ENCODE measurements around the gene USP7.
"Not testable (repeated sequence)": the region's sequence is repeated elsewhere in the genome, so short reads cannot be mapped to it uniquely, and the experiment has no call there.

USP7 gene

DNA sequence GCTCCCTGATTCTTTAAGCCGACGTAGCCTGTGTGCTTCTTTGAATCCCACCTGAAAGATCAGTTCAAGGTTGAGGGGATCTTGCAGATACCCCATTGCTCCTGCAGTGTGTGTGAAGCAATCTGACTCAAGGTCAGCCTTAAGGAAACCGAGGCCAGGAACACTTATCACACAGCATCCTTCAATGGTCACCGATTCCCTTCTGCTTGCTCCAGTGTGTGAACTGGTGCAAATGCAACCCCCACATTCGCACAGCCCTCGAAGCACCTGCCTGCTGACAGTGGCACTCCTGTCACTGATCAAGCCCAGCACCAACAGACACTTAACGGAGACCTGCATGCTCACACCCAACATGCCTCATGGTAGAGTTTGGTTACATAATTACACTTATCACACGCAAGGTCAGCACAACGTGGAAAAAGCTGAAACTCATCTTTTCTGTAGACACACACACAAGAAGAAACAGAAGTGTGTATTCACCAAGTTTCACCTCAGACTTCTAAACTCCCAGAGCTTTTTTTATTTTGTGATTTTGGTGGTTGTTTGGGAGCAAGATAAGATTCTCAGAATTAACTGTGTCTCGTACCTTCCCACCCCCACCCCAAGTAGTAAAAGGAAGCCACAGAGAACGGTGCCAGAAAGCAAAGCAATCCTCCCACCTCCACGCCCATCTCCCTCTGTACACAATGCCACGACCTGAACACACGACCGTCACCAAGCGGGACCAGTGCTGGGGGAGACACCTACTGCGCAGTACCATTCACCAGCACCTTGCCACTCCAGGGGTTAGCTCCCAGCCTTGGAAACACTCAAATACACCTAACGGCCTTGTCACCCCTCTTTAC, 44.4 kb downstream of the USP7 start:
- TF ChIP-seq POLR2A (IDR thresholded peaks at IDR 0.05; ENCODE audit: low read depth, low read length), result no peak
- no peak for DNase-seq (ENCODE audit: insufficient read length, low spot score)
- no peak for FAIRE-seq

DNA sequence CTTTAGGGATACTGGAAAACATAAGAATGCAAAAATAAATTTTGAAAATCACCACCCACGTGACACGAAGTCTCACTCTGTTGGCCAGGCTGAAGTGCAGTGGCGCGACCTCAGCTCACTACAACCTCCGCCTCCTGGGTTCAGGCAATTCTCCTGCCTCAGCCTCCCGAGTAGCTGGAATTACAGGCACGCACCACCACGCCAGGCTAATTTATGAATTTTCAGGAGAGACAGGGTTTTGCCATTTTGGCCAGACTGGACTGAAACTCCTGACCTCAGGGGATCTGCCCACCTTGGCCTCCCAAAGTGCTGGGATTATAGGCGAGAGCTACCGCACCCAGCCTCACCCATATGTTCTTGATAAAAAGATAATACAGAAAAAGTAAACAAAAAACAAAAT, 46.4 kb downstream of the USP7 start:
- FAIRE-seq, result not testable (repeated sequence)

GRCh38 chr16:8916541-8917225, 47.0 kb downstream of the USP7 start:
- no peak for TF ChIP-seq POLR2A (IDR thresholded peaks at IDR 0.05; ENCODE audit: low read depth, low read length)
- no peak for FAIRE-seq
- no peak for DNase-seq (ENCODE audit: insufficient read length, low spot score)

More for the DNA sequence above, 46.4 kb downstream of the USP7 start:
- DNase-seq (ENCODE audit: insufficient read length, low spot score), result not testable (repeated sequence)

DNA sequence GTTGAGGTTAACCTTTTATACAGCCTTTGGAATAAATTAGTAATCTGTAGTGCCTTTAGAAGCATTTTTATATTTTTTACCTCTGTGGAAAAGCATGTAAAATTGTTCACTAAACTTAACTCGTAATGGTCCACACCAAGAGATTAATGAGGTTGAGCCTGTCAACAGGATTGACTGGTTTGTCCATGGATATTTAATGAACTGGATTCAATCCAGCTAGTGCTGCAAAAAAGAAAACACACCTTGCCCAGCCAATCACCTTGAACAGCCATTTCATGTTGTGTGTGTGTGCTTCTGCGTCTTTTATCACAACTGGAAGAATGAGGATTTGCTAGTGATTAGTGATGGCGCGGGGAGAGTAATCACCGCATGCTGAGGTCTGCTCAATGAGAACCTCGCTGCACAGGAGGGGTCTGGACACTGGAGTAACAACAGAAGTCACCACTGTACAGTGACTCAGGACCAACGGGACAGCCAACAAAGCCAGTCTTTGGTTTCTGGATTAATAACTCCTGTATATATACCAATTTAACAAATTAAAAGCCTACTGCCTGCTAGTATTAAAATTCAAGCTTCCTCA, 47.9 kb downstream of the USP7 start:
- DNase-seq (ENCODE audit: insufficient read length, low spot score) (no peak), FAIRE-seq (no peak)
- no peak for TF ChIP-seq POLR2A (IDR thresholded peaks at IDR 0.05; ENCODE audit: low read depth, low read length)

- DNase-seq (ENCODE audit: insufficient read length, low spot score), result no peak
Observed at GRCh38 chr16:8914098-8914497, 49.6 kb downstream of the USP7 start.

DNA sequence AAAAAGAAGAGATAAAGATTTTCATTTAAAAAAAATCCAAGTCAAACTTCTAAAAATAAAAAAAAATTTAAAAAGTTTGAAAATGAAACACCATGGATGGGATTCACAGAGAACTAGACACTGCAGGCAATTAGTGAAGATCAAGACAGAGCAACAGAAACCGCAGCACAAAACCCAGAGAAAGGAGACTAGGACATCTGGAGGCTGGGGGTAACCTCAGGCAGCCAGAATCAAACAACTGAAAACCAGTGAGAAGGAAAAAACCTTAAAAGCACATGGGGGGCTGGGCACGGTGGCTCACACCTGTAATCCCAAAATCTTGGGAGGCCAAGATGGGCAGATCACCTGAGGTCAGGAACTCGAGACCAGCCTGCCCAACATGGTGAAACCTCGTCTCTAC, 50.9 kb downstream of the USP7 start:
- no peak for FAIRE-seq
- no peak for TF ChIP-seq POLR2A (IDR thresholded peaks at IDR 0.05; ENCODE audit: low read depth, low read length)
- DNase-seq (ENCODE audit: insufficient read length, low spot score), result no peak

More at GRCh38 chr16:8914098-8914497, 49.6 kb downstream of the USP7 start:
- no peak for TF ChIP-seq POLR2A (IDR thresholded peaks at IDR 0.05; ENCODE audit: low read depth, low read length)
- no peak for FAIRE-seq

DNA sequence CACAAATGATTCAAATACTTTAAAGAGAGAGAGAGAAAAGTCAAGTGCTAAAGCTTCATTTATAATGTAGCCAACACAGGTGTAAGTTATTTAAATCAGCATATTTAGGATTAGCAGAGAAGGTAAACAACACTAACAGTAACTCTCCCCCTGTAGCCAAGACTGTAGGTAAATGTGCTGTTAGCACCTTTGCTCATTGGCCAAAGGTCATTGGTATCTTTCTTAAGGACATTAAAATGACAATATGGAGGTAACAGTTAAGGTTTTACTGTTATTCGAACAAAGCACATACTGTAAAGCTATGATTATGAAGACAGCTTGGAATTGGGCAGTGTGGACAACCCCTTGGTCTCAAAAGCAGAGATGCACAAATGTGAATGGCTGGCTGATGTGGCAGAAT, 52.9 kb downstream of the USP7 start:
- FAIRE-seq, result no peak
- DNase-seq (ENCODE audit: insufficient read length, low spot score), result no peak
- TF ChIP-seq POLR2A (IDR thresholded peaks at IDR 0.05; ENCODE audit: low read depth, low read length), result no peak

DNA sequence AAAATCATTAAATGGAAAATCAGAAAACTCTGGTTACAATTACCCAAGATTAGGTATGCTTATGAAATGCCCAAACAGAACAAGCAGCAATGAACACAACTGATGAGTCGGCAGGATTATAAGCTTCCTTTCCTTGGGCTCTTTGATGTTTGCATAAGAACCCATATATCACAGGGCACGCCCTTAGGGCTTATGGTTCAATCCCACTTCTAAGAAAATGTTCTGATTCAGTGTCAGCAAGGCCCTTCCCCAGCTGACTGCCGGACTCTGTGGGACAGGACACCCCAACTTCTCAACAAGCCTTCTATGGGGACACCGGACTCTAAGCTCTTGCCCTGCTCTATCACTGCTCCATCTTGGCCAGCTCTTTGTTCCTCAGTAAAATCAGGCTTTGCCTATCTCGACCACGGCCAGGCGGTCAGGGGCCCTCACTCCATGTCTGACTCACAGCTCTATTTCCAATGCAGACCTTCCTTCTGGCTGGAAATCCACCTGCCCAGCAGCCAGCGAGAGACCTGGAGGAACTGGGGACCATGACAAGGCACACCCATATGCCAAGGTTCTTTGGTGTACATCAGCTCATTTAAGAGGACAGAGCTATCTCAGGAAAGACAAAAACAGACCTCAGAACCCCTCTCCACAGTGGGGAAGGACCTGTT, 54.8 kb downstream of the USP7 start:
- no peak for DNase-seq (ENCODE audit: insufficient read length, low spot score)
- no peak for FAIRE-seq
- no peak for TF ChIP-seq POLR2A (IDR thresholded peaks at IDR 0.05; ENCODE audit: low read depth, low read length)

DNA sequence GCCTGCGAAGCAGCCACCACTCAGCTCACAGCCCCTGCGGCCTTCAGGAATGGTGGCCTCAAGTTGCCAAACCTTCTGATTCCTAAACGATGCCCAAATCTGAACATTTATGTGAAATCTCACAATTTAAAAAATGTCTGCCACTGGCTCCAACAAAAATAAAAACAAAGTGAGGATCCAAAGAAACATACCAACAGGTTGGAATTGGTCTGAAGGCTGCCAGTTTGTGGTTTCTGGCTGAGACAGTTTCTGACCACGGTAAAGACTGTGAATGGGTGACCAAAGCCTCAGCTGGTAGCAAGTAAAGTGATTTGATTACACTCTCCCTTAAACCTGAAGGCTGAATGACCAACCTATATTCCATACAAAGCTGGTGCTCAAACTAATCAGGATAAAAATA, 56.6 kb downstream of the USP7 start:
- FAIRE-seq, result no peak
- no peak for TF ChIP-seq POLR2A (IDR thresholded peaks at IDR 0.05; ENCODE audit: low read depth, low read length)
- no peak for DNase-seq (ENCODE audit: insufficient read length, low spot score)

DNA sequence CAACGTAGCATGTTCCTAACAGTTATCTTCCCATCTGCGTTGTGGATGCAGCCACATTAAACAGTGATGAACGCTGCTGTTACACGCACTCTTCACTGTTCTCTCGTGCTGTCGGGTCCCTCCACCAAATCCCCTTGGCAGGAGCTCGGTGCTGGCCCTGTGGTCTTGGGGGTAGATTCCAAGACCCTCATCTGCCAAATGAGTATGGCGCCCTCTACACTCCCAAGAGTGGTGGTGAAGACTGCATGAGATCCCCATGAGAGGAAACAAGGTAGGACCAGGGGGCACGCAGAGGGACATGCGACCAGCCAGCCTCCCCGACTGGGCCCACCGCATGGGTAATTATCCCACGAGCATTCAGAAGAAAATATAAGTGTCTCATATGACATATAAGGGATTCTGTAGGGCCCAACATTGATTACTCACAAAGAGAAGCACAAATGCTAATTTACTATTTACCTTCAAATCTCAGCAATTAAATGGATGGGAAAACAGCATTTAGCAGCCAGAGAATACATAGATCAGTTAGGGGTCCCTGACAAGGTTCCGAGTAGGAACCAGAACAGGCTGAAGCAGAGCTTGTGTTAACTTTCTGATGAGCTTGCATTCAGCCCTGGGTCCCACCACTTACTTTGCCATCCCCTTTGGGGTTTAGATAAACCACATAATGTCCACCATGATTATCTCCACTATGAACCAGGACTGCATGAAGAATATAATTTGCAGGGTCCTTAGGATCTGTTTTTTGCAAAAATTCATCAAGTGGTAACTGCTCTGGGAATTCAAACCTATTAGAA, 57.7 kb downstream of the USP7 start:
- TF ChIP-seq POLR2A (IDR thresholded peaks at IDR 0.05; ENCODE audit: low read depth, low read length), result no peak
- DNase-seq (ENCODE audit: insufficient read length, low spot score) (no peak), FAIRE-seq (no peak)

- TF ChIP-seq POLR2A (IDR thresholded peaks at IDR 0.05; ENCODE audit: low read depth, low read length), result no peak
- DNase-seq (ENCODE audit: insufficient read length, low spot score) (no peak), FAIRE-seq (peak; percentile 20)
Observed at GRCh38 chr16:8905168-8905762, 58.4 kb downstream of the USP7 start.

DNA sequence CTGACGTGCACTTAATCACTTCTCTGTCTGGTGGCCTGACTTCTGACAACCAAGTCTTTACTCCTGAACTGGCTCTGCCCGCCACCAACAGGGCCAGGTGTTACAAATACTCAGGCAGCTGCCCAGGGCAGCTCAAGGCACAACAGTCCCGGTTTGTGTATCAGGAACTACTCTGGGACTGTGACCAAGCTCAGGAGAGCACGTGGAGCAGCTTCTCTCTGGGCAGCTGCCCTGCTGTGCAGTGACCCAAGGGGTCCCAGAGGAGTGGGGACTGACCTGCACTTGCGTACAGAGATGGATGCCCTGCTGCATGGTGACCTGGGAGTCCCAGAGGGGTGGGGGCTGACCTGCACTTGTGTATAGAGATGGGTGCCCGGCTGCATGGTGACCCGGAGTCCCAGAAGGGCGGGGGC, 59.7 kb downstream of the USP7 start:
- DNase-seq (ENCODE audit: insufficient read length, low spot score) (no peak), FAIRE-seq (no peak)
- TF ChIP-seq POLR2A (IDR thresholded peaks at IDR 0.05; ENCODE audit: low read depth, low read length), result no peak

- no peak for TF ChIP-seq POLR2A (IDR thresholded peaks at IDR 0.05; ENCODE audit: low read depth, low read length)
- DNase-seq (ENCODE audit: insufficient read length, low spot score), result no peak
- no peak for FAIRE-seq
Observed at GRCh38 chr16:8903004-8903403, 60.7 kb downstream of the USP7 start.
